ENCODE results near the gene SLC35G3. TPM values are rescaled to one million over a fixed set of nuclear protein-coding genes. Genes with fewer than 3 reads are reported as not detected.

The SLC35G3 gene
- total and polyA plus RNA-seq, 2 experiments from 2014 or later = not detected

- peaks cover 14% of the 10 kb centered on the region for H3K79me2 ChIP-seq
Observed at GRCh38 chr17:35144840-35145239, 49.4 kb downstream of the SLC35G3 start.

More at GRCh38 chr17:35144840-35145239, 49.4 kb downstream of the SLC35G3 start:
- no peak for TF ChIP-seq EZH2phosphoT487 (IDR thresholded peaks at IDR 0.05; ENCODE audit: low read depth, severe bottlenecking, unreplicated experiment)
- TF ChIP-seq CTCF (IDR thresholded peaks at IDR 0.05; ENCODE audit: poor library complexity) = no peak
- TF ChIP-seq EZH2 (IDR thresholded peaks at IDR 0.05; ENCODE audit: borderline replicate concordance) = no peak
- H3K9me3 ChIP-seq (ENCODE audit: low read depth) = no peaks in the 10 kb centered on the region
- DNase-seq (ENCODE audit: low spot score) = no peak
- H3K4me2 ChIP-seq = no peak overlapping the region
- H3K27ac ChIP-seq = no peak overlapping the region
- WGBS (ENCODE audit: low lambda C conversion rate, missing lambda C conversion rate) = 90% methylated on average over 4 of the region's 4 CpGs
- H3K4me1 ChIP-seq (ENCODE audit: insufficient read depth) = peaks cover 4% of the 10 kb centered on the region
- H2AFZ ChIP-seq = no peak overlapping the region
- H3K27me3 ChIP-seq = no peaks in the 10 kb centered on the region
- no peaks in the 10 kb centered on the region for H3K9me2 ChIP-seq (replicated peaks; ENCODE audit: insufficient read depth)
- H3K4me3 ChIP-seq = no peak overlapping the region
- H3K36me3 ChIP-seq (replicated peaks; ENCODE audit: insufficient read depth, low read depth) = no peaks in the 10 kb centered on the region
- no peaks in the 10 kb centered on the region for H4K20me1 ChIP-seq (ENCODE audit: insufficient read depth, poor library complexity, severe bottlenecking)

Other genes starting within 250 kb of the SLC35G3 start
- gene CCT6B, start 232.9 kb downstream of the SLC35G3 start, total RNA-seq = 0.76 and 2.6 TPM in 2 replicates
- 1.7 and 2.4 TPM in 2 replicates for gene CCT6B, start 232.9 kb downstream of the SLC35G3 start, polyA plus RNA-seq
- 11.0 and 16.3 TPM in 2 replicates for gene ZNF830, start 232.9 kb downstream of the SLC35G3 start, total RNA-seq
- gene ZNF830, start 232.9 kb downstream of the SLC35G3 start, polyA plus RNA-seq = 9.9 and 11.8 TPM in 2 replicates
- 29.4 and 31.6 TPM in 2 replicates for gene LIG3, start 213.9 kb downstream of the SLC35G3 start, total RNA-seq
- gene LIG3, start 213.9 kb downstream of the SLC35G3 start, polyA plus RNA-seq = 15.7 and 18.0 TPM in 2 replicates
- 22.7 and 22.9 TPM in 2 replicates for gene RFFL, start 130.7 kb downstream of the SLC35G3 start, total RNA-seq
- 12.9 and 14.0 TPM in 2 replicates for gene RFFL, start 130.7 kb downstream of the SLC35G3 start, polyA plus RNA-seq
- gene RAD51D, start 74.5 kb downstream of the SLC35G3 start, total RNA-seq = 4.8 and 7.1 TPM in 2 replicates
- 9.5 and 9.9 TPM in 2 replicates for gene RAD51D, start 74.5 kb downstream of the SLC35G3 start, polyA plus RNA-seq
- gene FNDC8, start 72.8 kb downstream of the SLC35G3 start, total RNA-seq = not detected in 2 replicates
- not detected in 2 replicates for gene FNDC8, start 72.8 kb downstream of the SLC35G3 start, polyA plus RNA-seq
- 10.9 and 12.7 TPM in 2 replicates for gene NLE1, start 52.1 kb downstream of the SLC35G3 start, total RNA-seq
- gene NLE1, start 52.1 kb downstream of the SLC35G3 start, polyA plus RNA-seq = 3.9 and 6.7 TPM in 2 replicates
- 0.20 TPM in 1 of 2 replicates, not detected in the other for gene UNC45B, start 46.6 kb downstream of the SLC35G3 start, total RNA-seq
- not detected in 2 replicates for gene UNC45B, start 46.6 kb downstream of the SLC35G3 start, polyA plus RNA-seq
- gene SLFN5, start 48.7 kb upstream of the SLC35G3 start, total RNA-seq = 9.5 and 9.8 TPM in 2 replicates
- 1.6 and 1.7 TPM in 2 replicates for gene SLFN5, start 48.7 kb upstream of the SLC35G3 start, polyA plus RNA-seq
- gene SLFN11, start 179.2 kb upstream of the SLC35G3 start, total RNA-seq = 6.3 and 8.3 TPM in 2 replicates
- 1.4 and 2.5 TPM in 2 replicates for gene SLFN11, start 179.2 kb upstream of the SLC35G3 start, polyA plus RNA-seq
- gene SLFN12, start 238.1 kb upstream of the SLC35G3 start, total RNA-seq = 5.1 and 7.8 TPM in 2 replicates
- 2.7 and 3.1 TPM in 2 replicates for gene SLFN12, start 238.1 kb upstream of the SLC35G3 start, polyA plus RNA-seq

Measured in hepatocyte (in vitro differentiated cells).